NCI-H146 (cell line): ENCODE results near the gene NDUFB8.
"Not testable (repeated sequence)": the region's sequence is repeated elsewhere in the genome, so short reads cannot be mapped to it uniquely, and the experiment has no call there.

Experiments used
- DNase-seq: peaks from one replicate; lab custom pipeline; 2025; lab: John Stamatoyannopoulos, UW

The NDUFB8 gene

DNA sequence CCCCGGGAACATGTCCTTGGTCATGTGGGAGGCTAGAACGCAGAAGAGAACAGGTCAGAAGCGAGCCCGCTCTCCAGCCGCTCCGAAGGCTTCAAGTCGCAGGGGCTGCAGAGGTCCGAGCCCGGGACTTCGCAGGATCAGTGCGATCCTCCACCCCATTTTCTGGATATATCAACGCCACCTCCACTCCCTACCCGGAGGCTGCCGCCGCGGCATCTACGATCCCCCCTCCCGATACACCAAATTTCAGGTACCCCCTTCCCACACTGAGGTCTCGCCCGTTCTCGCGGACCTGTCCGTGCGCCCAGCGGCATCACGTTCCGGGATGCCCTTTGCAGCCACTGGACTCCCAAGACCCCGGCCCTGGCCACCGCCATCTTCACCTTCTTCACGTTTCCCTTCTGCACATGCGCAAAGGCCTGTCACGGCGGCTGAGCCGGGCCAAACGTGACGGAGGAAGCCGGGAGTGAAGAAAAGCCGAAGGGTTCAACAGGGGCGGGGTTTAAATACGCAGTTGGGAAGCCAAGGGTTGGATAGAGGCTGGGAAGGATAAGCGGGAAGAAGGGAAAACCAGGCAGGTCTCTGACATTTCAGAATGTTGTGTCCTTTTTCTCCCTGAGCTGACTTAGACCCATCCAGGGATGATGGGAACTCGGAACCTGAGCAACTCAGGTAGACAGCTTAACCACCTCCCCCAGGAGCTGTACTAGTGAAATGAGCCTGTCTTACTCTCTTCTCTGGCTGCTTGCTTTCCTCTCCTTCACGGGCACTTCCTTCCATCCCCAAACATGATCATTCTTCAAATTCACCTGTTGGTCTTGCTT is at the start of gene NDUFB8:
Gene NDUFB8 (minus strand): TSS at position 397 of the 824 bp plus-strand sequence. CDS start 20 bp downstream, at position 377.
- peak; percentile 85 for DNase-seq

- no peak for DNase-seq
These were observed 46.6 kb upstream of the NDUFB8 start for GRCh38 chr10:100576282-100576635.

DNA sequence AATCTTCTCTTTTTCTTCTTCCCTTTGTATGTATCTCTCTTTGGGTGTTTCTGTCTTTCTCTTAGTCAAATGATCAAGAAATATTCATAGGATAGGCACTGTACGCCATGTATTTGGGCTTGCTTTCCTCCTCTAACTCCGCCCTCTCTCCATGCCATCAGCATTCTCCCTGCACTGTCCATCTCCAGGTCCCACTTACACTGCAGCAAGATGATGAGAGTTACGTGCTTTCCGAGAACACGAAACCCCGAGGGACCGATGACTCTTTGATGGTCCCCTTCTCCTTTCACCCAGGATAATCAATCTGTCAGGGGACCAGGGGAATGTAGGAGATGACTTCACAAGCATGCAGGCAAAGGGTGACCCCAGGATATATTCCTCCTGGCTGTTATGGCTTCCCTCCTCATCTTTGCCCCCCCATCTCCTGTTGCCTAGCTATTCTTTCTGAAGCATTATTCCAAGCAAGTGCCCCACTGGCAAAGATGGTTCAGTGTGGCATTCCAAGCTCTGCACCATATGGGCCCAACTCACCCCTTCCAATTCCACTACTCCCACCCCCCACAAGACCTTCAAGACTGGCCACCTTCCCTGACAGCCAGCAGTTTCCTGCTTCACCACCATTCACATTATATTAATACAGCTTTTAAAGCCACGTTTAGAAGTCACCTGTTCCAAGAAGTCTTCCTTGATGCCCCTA is 46.1 kb upstream of the NDUFB8 start:
- no peak for DNase-seq

GRCh38 chr10:100575146-100575545 is 45.5 kb upstream of the NDUFB8 start:
- DNase-seq: not testable (repeated sequence)

- DNase-seq: no peak
These were observed 41.6 kb upstream of the NDUFB8 start for GRCh38 chr10:100571084-100571856.

- DNase-seq: no peak
These were observed 40.8 kb upstream of the NDUFB8 start for GRCh38 chr10:100570506-100570905.

DNA sequence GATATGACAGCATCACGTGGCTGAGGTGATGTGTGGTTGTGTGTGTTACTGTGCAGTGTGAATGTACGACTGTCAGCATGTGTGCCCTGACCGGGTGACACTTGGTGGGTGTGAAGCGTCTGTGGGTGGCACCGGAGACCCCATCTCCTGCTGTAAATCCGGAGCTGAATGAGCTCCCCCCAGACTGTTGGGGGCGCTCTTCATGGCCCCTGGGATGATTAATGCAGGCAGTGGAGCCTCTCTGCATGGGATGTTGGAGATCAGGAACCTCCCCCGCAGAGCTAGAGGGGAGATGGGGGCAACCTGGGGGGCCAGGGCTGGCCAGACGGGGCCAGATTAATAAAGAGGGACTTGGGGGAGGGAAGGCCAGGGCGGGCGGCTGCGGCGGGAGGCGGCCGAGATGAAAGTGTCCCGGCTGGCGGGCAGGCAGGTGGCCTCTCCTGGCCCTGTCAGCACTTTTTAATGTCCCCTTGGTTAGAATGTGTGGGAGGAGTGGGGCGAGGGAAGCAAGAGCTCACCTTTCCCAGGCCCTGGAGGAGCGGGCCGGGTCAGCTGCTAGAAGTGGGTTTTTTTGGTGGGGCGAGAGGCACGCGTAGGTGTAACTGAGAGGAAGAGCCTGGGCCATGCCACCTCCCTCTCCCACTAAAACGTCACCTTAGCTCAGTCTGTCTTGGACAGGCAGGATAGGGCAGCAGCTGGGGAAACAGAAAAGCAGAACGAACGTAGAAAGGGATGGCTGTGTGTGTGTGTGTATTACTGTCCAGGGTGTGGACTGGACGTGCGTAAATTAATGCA is 40.2 kb upstream of the NDUFB8 start:
- peak; percentile 12 for DNase-seq

- no peak for DNase-seq
These were observed 39.2 kb upstream of the NDUFB8 start for GRCh38 chr10:100568912-100569311.

GRCh38 chr10:100567826-100568225 is 38.2 kb upstream of the NDUFB8 start:
- DNase-seq: no peak

- DNase-seq: no peak
These were observed 37.6 kb upstream of the NDUFB8 start for GRCh38 chr10:100567249-100567648.

DNA sequence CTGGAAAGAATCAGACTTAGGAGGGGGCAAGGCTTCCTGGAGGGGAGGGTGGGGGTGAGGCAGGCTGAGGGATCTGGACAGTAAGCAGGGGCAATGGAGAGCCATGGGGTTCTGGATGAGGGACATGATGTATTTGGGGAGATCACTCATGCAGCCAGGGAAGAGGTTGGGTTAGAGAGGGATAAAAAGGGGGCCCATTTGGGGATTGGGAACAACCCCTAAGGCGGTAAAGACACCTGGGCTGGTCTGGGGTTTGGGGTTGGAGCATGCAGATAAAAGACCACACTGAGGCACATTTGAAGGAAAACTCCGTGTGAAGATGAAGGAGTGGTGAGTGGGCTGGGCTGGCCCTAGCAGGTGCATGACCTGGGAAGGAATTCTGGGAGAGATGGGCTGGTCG is 36.9 kb upstream of the NDUFB8 start:
- no peak for DNase-seq

GRCh38 chr10:100565206-100565985 is 35.7 kb upstream of the NDUFB8 start:
- no peak for DNase-seq

- DNase-seq: no peak
These were observed 32.5 kb upstream of the NDUFB8 start for GRCh38 chr10:100562008-100562672.

- no peak for DNase-seq
These were observed 31.3 kb upstream of the NDUFB8 start for GRCh38 chr10:100561005-100561404.

DNA sequence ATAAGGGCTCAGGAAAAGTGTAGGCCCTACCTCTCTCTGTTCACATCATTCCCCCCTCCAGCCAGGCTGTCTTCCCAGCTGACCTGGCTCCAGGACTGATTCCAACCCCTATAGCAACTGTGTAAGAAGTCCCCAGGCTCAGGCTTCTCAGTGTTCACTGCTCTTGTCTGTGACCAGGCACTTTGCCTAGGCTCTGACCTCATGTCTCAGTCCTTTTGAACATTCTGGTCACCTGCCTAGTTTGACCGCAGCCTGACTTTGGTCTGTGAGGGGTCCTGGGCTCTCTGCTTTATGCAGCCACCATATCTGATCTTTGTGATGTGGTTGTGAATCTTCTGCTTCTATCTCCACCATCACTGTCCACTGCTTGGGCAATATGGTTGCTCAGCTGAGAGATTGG is 30.6 kb upstream of the NDUFB8 start:
- no peak for DNase-seq

DNA sequence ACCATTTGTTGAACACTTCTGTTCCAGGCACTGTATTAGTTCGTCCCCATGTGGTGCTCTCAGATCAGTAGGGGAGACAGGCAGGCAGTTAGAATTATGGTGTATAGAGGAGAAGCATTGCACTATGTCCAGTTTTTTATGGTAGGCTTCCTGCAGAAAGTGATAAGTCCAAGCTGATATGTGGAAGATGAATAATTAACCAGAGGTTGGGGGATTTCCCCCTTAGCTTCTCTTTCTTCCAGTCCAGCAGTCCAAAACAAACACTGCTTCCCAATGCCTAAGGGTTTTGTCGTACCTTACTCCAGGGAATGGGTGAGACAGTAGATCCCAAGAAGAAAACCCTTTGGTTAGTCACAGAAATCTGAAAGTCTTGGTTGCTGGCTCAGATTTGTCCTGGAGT is 25.2 kb upstream of the NDUFB8 start:
- no peak for DNase-seq

GRCh38 chr10:100553929-100554328 is 24.3 kb upstream of the NDUFB8 start:
- DNase-seq: no peak

- DNase-seq: no peak
These were observed 22.1 kb upstream of the NDUFB8 start for GRCh38 chr10:100551738-100552137.

DNA sequence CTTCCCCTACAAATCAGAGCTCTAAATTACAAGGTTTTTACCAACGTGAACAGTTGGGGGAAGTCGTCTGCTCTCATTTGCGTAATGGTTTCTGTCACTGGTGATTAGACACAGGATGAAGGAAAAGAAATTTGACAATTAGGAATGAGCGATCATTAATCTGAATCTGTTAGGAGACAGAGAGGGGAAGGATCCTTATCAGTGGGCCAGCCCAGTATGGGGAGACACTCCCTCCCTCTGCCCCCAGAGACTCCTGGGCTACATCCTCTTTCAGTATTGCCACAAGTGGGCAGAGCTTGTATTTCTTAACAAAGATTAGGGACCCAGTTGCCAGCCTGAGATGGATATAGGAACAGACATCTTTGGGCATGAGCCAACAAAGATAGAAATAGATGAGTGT is 21.5 kb upstream of the NDUFB8 start:
- DNase-seq: no peak

DNA sequence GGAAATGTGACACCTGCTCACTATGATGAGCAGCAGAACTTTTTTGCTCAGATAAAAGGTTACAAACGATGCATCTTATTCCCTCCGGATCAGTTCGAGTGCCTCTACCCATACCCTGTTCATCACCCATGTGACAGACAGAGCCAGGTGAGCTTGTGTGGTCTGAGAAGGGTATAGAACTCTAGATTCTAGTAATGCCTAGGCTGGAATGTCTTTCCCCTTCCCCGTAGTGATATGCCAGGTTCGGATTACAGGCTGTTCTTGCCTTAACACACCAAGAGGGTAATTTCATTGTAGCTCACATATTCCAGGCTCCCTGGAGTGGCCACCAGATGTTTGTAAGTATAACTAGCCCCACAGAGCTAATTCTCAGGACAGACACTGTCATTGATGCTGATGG is 15.3 kb upstream of the NDUFB8 start:
- no peak for DNase-seq

DNA sequence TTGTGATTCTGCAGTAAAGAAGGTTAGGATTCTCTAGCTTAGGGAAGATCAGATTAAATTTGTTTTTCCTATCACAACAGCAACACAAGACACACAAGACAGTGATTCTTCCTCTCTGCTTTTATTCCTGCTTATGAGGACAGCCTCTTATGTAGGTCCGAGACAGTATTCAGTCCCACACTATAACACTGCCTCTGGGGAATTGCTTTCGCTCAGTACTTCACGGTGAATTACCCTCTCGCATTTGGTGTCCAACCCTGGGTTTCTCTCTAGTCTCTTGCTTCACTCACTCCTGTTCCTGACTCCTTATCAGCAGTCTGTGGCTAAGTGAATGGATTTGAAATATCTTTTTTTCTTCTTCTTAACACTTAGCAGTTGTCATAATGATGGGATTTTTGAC is 7.8 kb upstream of the NDUFB8 start:
- no peak for DNase-seq
